Bronchial epithelial cell (primary cell): Measurements from ENCODE around the gene TOMM5. TPM values are rescaled to one million over a fixed set of nuclear protein-coding genes. Genes with fewer than 3 reads are reported as not detected.
A peak's percentile ranks its signal among the peaks of the same experiment; 100 is the strongest.

Source experiments
- DNase-seq: peaks from one replicate; pipeline ENCODE4 v3.0.0-alpha.2; 2010; ENCODE audit warnings: low read depth
- FAIRE-seq: peaks from 2 replicates; lab custom pipeline; 2011; peaks lifted over from hg19 to GRCh38; lab: Jason Lieb, UNC
- H3K27me3 ChIP-seq: 2 replicates; pipeline ENCODE4 v1.5.1; 2011; ENCODE audit warnings: low read length; ENCODE audit not compliant: control insufficient read depth, insufficient read depth
- H3K36me3 ChIP-seq: 2 replicates; pipeline ENCODE4 v1.5.1; 2011; ENCODE audit warnings: low read length; ENCODE audit not compliant: control insufficient read depth, insufficient read depth
- H3K4me3 ChIP-seq: 2 replicates; pipeline ENCODE4 v1.5.1; 2011; ENCODE audit warnings: mild to moderate bottlenecking, low read depth, low read length, control low read depth
- CTCF ChIP-seq: IDR thresholded peaks from 2 replicates; pipeline ENCODE4 v1.5.1; 2011; ENCODE audit warnings: mild to moderate bottlenecking, moderate library complexity, low read length, control low read depth, inconsistent platforms; ENCODE audit not compliant: insufficient read depth, severe bottlenecking
- total RNA-seq: library from RNA; depleted of rRNA; stranded (reverse); fragments of >200 nt; gene quantifications from 2 replicates; pipeline ENCODE4 v1.2.1, GENCODE V29; 2014

Gene TOMM5
- total RNA-seq, 1 donor from 2014 or later: 126 TPM

- no peaks in the 10 kb centered on the region for H3K36me3 ChIP-seq
- DNase-seq: no peak
- H3K27me3 ChIP-seq: no peaks in the 10 kb centered on the region
- no peak for TF ChIP-seq CTCF
- H3K4me3 ChIP-seq: no peak overlapping the region
- FAIRE-seq: peak; percentile 85
These were observed 44.4 kb upstream of the TOMM5 start for GRCh38 chr9:37636511-37637448.

GRCh38 chr9:37635808-37636207 lies 43.4 kb upstream of the TOMM5 start:
- no peaks in the 10 kb centered on the region for H3K27me3 ChIP-seq
- H3K4me3 ChIP-seq: no peak overlapping the region
- no peaks in the 10 kb centered on the region for H3K36me3 ChIP-seq
- FAIRE-seq (no peak), DNase-seq (no peak)
- no peak for TF ChIP-seq CTCF

GRCh38 chr9:37632479-37632878 lies 40.1 kb upstream of the TOMM5 start:
- no peak for TF ChIP-seq CTCF
- FAIRE-seq (no peak), DNase-seq (no peak)
- H3K36me3 ChIP-seq: no peaks in the 10 kb centered on the region
- no peaks in the 10 kb centered on the region for H3K27me3 ChIP-seq
- H3K4me3 ChIP-seq: no peak overlapping the region

GRCh38 chr9:37626708-37627292 lies 34.4 kb upstream of the TOMM5 start:
- H3K4me3 ChIP-seq: no peak overlapping the region
- DNase-seq: no peak
- H3K36me3 ChIP-seq: no peaks in the 10 kb centered on the region
- peaks cover 6% of the 10 kb centered on the region for H3K27me3 ChIP-seq
- no peak for TF ChIP-seq CTCF
- FAIRE-seq: no peak

- H3K36me3 ChIP-seq: no peaks in the 10 kb centered on the region
- peaks cover 6% of the 10 kb centered on the region for H3K27me3 ChIP-seq
- FAIRE-seq (no peak), DNase-seq (no peak)
- no peak for TF ChIP-seq CTCF
- H3K4me3 ChIP-seq: no peak overlapping the region
These were observed 33.4 kb upstream of the TOMM5 start for GRCh38 chr9:37625758-37626147.
